Stomach (tissue), 4 donors: ENCODE results near the gene ZNF687.

ENCODE experiments used
- POLR2A ChIP-seq, 4 donors: fragments of 450-650 bp; IDR thresholded peaks; one replicate each; pipeline ENCODE4 v1.6.1; 2016; ENCODE audit warnings: antibody characterized with exemption in 4 of 4, control low read depth in 2 of 4, mild to moderate bottlenecking in 1 of 4, moderate library complexity in 1 of 4
- POLR2AphosphoS5 ChIP-seq, 3 donors: sonication (generic); formaldehyde crosslinking; IDR thresholded peaks; one replicate each; pipeline ENCODE4 v1.6.1; 2016; ENCODE audit warnings: antibody characterized with exemption in 3 of 3
- TF ChIP-seq, protein P1 (sequence below), 7 experiments: fragments of 450-650 bp in 4 of 7; fragments of 200-600 bp in 3 of 7; sonication (generic) in 3 of 7; IDR thresholded peaks; one replicate each; pipeline ENCODE4 v1.5.1; 2016 to 2019; ENCODE audit warnings: antibody characterized with exemption in 7 of 7, control low read depth in 2 of 7, mild to moderate bottlenecking in 1 of 7

GRCh38 chr1:151334822-151335221 is 52.7 kb downstream of the ZNF687 start:
- TF ChIP-seq, protein P1, sequence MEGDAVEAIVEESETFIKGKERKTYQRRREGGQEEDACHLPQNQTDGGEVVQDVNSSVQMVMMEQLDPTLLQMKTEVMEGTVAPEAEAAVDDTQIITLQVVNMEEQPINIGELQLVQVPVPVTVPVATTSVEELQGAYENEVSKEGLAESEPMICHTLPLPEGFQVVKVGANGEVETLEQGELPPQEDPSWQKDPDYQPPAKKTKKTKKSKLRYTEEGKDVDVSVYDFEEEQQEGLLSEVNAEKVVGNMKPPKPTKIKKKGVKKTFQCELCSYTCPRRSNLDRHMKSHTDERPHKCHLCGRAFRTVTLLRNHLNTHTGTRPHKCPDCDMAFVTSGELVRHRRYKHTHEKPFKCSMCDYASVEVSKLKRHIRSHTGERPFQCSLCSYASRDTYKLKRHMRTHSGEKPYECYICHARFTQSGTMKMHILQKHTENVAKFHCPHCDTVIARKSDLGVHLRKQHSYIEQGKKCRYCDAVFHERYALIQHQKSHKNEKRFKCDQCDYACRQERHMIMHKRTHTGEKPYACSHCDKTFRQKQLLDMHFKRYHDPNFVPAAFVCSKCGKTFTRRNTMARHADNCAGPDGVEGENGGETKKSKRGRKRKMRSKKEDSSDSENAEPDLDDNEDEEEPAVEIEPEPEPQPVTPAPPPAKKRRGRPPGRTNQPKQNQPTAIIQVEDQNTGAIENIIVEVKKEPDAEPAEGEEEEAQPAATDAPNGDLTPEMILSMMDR (IDR thresholded peaks at IDR 0.05): no peak
- TF ChIP-seq POLR2A (IDR thresholded peaks at IDR 0.05) (no peak), POLR2AphosphoS5 (IDR thresholded peaks at IDR 0.05) (no peak)
